ENCODE results near the gene MRPL14. TPM values are rescaled to one million over a fixed set of nuclear protein-coding genes. Genes with fewer than 3 reads are reported as not detected.
"Not testable (repeated sequence)": the region's sequence is repeated elsewhere in the genome, so short reads cannot be mapped to it uniquely, and the experiment has no call there.

The MRPL14 gene
- total RNA-seq, 1 experiment from 2014 or later: 149 TPM

- no peak for DNase-seq (ENCODE audit: low spot score)
Measured at GRCh38 chr6:44150317-44150917, 23.2 kb upstream of the MRPL14 start.

- DNase-seq (ENCODE audit: low spot score): no peak
Measured at GRCh38 chr6:44149369-44150012, 22.2 kb upstream of the MRPL14 start.

GRCh38 chr6:44148306-44148705, 21.1 kb upstream of the MRPL14 start:
- DNase-seq (ENCODE audit: low spot score): no peak

GRCh38 chr6:44147256-44147655, 20.0 kb upstream of the MRPL14 start:
- no peak for DNase-seq (ENCODE audit: low spot score)

GRCh38 chr6:44146685-44147084, 19.4 kb upstream of the MRPL14 start:
- DNase-seq (ENCODE audit: low spot score): no peak

GRCh38 chr6:44145839-44146238, 18.6 kb upstream of the MRPL14 start:
- no peak for DNase-seq (ENCODE audit: low spot score)

GRCh38 chr6:44144536-44144935, 17.3 kb upstream of the MRPL14 start:
- not testable (repeated sequence) for DNase-seq (ENCODE audit: low spot score)

GRCh38 chr6:44143731-44144130, 16.5 kb upstream of the MRPL14 start:
- DNase-seq (ENCODE audit: low spot score): no peak

- no peak for DNase-seq (ENCODE audit: low spot score)
Measured at GRCh38 chr6:44142835-44143234, 15.6 kb upstream of the MRPL14 start.

- no peak for DNase-seq (ENCODE audit: low spot score)
Measured at GRCh38 chr6:44139351-44139743, 12.1 kb upstream of the MRPL14 start.

- no peak for DNase-seq (ENCODE audit: low spot score)
Measured at GRCh38 chr6:44138717-44139350, 11.6 kb upstream of the MRPL14 start.

GRCh38 chr6:44135875-44136274, 8.6 kb upstream of the MRPL14 start:
- no peak for DNase-seq (ENCODE audit: low spot score)

- DNase-seq (ENCODE audit: low spot score): no peak
Measured at GRCh38 chr6:44135173-44135758, 8.0 kb upstream of the MRPL14 start.

- DNase-seq (ENCODE audit: low spot score): no peak
Measured at GRCh38 chr6:44133981-44134711, 6.9 kb upstream of the MRPL14 start.

- DNase-seq (ENCODE audit: low spot score): no peak
Measured at GRCh38 chr6:44133003-44133931, 6.0 kb upstream of the MRPL14 start.

- no peak for DNase-seq (ENCODE audit: low spot score)
Measured at GRCh38 chr6:44132476-44132875, 5.2 kb upstream of the MRPL14 start.

GRCh38 chr6:44131892-44132291, 4.6 kb upstream of the MRPL14 start:
- DNase-seq (ENCODE audit: low spot score): no peak

GRCh38 chr6:44129841-44130322, 2.6 kb upstream of the MRPL14 start:
- DNase-seq (ENCODE audit: low spot score): no peak

- DNase-seq (ENCODE audit: low spot score): no peak
Measured at GRCh38 chr6:44128020-44128917, 1.0 kb upstream of the MRPL14 start.

Data from A172 (cell line).